Loucy (cell line): ENCODE measurements around the gene LTBP2.

Experiments
- H2AFZ ChIP-seq: fragments of 200-600 bp; sonication (generic); 2 replicates; pipeline ENCODE4 v1.6.0; 2016; ENCODE audit warnings: antibody characterized with exemption, mild to moderate bottlenecking, low read length, moderate library complexity
- H3F3A ChIP-seq: fragments of 200-600 bp; 2 replicates; pipeline ENCODE4 v1.6.0; 2016; ENCODE audit warnings: antibody characterized with exemption, low read depth, mild to moderate bottlenecking
- H3K27me3 ChIP-seq: fragments of 200-600 bp; sonication (generic); 2 replicates; pipeline ENCODE4 v1.6.1; 2014; ENCODE audit warnings: low read length, mild to moderate bottlenecking; ENCODE audit not compliant: insufficient read depth, poor library complexity, severe bottlenecking
- H3K36me3 ChIP-seq: fragments of 200-600 bp; sonication (generic); 2 replicates; pipeline ENCODE4 v1.6.1; 2016; ENCODE audit warnings: low read length; ENCODE audit not compliant: insufficient read depth
- H3K4me1 ChIP-seq: fragments of 200-600 bp; sonication (generic); 2 replicates; pipeline ENCODE4 v1.5.1; 2014; ENCODE audit warnings: low read length, mild to moderate bottlenecking; ENCODE audit not compliant: insufficient read depth, poor library complexity, severe bottlenecking
- H3K4me2 ChIP-seq: fragments of 200-600 bp; sonication (generic); 2 replicates; pipeline ENCODE4 v1.6.0; 2014; ENCODE audit warnings: antibody characterized with exemption, low read length, low read depth, mild to moderate bottlenecking; ENCODE audit not compliant: poor library complexity, severe bottlenecking
- H3K4me3 ChIP-seq: fragments of 200-600 bp; sonication (generic); 2 replicates; pipeline ENCODE4 v1.5.1; 2014; ENCODE audit warnings: low read length, mild to moderate bottlenecking, mixed read lengths; ENCODE audit not compliant: poor library complexity, severe bottlenecking
- H3K79me2 ChIP-seq: fragments of 200-600 bp; sonication (generic); 2 replicates; pipeline ENCODE4 v1.6.1; 2014; ENCODE audit warnings: low read length; ENCODE audit not compliant: insufficient read depth
- H3K9ac ChIP-seq: fragments of 200-600 bp; sonication (generic); 2 replicates; pipeline ENCODE4 v1.6.0; 2014; ENCODE audit warnings: mild to moderate bottlenecking, low read depth, low read length, moderate library complexity; ENCODE audit not compliant: poor library complexity, severe bottlenecking
- H3K9me2 ChIP-seq: fragments of 200-600 bp; sonication (generic); replicated peaks from 2 replicates; pipeline ENCODE4 v1.6.1; 2016; ENCODE audit warnings: low read depth, low read length, mixed read lengths
- H3K9me3 ChIP-seq: fragments of 200-600 bp; sonication (generic); 2 replicates; pipeline ENCODE4 v1.6.1; 2014; ENCODE audit warnings: mild to moderate bottlenecking, antibody characterized with exemption, low read length, low read depth; ENCODE audit not compliant: insufficient read depth
- H4K20me1 ChIP-seq: fragments of 200-600 bp; sonication (generic); 2 replicates; pipeline ENCODE4 v1.6.0; 2014; ENCODE audit warnings: antibody characterized with exemption, low read length, mild to moderate bottlenecking; ENCODE audit not compliant: insufficient read depth, poor library complexity, severe bottlenecking
- CTCF ChIP-seq: fragments of 200-600 bp; sonication (generic); conservative IDR thresholded peaks from 2 replicates; pipeline ENCODE4 v1.5.1; 2014; ENCODE audit warnings: mild to moderate bottlenecking, antibody characterized with exemption, low read length
- EZH2phosphoT487 ChIP-seq: fragments of 200-600 bp; IDR thresholded peaks from 2 replicates; pipeline ENCODE4 v1.6.1; 2018; ENCODE audit warnings: antibody characterized with exemption, mild to moderate bottlenecking, moderate library complexity, borderline replicate concordance

Gene LTBP2

GRCh38 chr14:74551001-74551400, 61.0 kb downstream of the LTBP2 start:
- no peak for TF ChIP-seq CTCF
- TF ChIP-seq EZH2phosphoT487: no peak
- Histone ChIP-seq H3K27me3 (no peaks in the 10 kb centered on the region), H3K4me2 (no peak overlapping the region)

GRCh38 chr14:74550071-74550470, 62.0 kb downstream of the LTBP2 start:
- Histone ChIP-seq H3K79me2 (no peaks in the 10 kb centered on the region), H3K9me3 (no peaks in the 10 kb centered on the region), H4K20me1 (no peaks in the 10 kb centered on the region), H3K9me2 (no peaks in the 10 kb centered on the region), H3K4me1 (no peaks in the 10 kb centered on the region), H3K4me2 (no peak overlapping the region), H3F3A (no peaks in the 10 kb centered on the region), H3K9ac (no peak overlapping the region), H3K4me3 (no peak overlapping the region), H3K36me3 (no peaks in the 10 kb centered on the region), H2AFZ (no peak overlapping the region), H3K27me3 (no peaks in the 10 kb centered on the region)
- TF ChIP-seq CTCF (no peak), EZH2phosphoT487 (no peak)

More at GRCh38 chr14:74551001-74551400, 61.0 kb downstream of the LTBP2 start:
- H3K4me3 ChIP-seq: no peak overlapping the region
- H3K36me3 ChIP-seq: no peaks in the 10 kb centered on the region
- H3K9me2 ChIP-seq: no peaks in the 10 kb centered on the region
- H3K79me2 ChIP-seq: no peaks in the 10 kb centered on the region
- H2AFZ ChIP-seq: no peak overlapping the region
- no peaks in the 10 kb centered on the region for H4K20me1 ChIP-seq
- H3F3A ChIP-seq: no peaks in the 10 kb centered on the region
- no peaks in the 10 kb centered on the region for H3K9me3 ChIP-seq
- no peaks in the 10 kb centered on the region for H3K4me1 ChIP-seq
- H3K9ac ChIP-seq: no peak overlapping the region

GRCh38 chr14:74549588-74549987, 62.4 kb downstream of the LTBP2 start:
- Histone ChIP-seq H3F3A (no peaks in the 10 kb centered on the region), H3K9ac (no peak overlapping the region), H2AFZ (no peak overlapping the region)

More at GRCh38 chr14:74549588-74549987, 62.4 kb downstream of the LTBP2 start:
- H3K4me1 ChIP-seq: no peaks in the 10 kb centered on the region
- TF ChIP-seq CTCF (no peak), EZH2phosphoT487 (no peak)
- no peaks in the 10 kb centered on the region for H3K9me2 ChIP-seq
- no peaks in the 10 kb centered on the region for H3K9me3 ChIP-seq
- H3K27me3 ChIP-seq: no peaks in the 10 kb centered on the region
- H3K36me3 ChIP-seq: no peaks in the 10 kb centered on the region
- no peaks in the 10 kb centered on the region for H3K79me2 ChIP-seq
- H4K20me1 ChIP-seq: no peaks in the 10 kb centered on the region
- no peak overlapping the region for H3K4me3 ChIP-seq
- H3K4me2 ChIP-seq: no peak overlapping the region
